H9 (cell line): ENCODE measurements around the gene AP1AR. TPM values are rescaled to one million over a fixed set of nuclear protein-coding genes. Genes with fewer than 3 reads are reported as not detected.

Experiments
- DNase-seq: peaks from one replicate; pipeline ENCODE4 v3.0.0-alpha.2; 2017
- H2AFZ ChIP-seq: one replicate; pipeline ENCODE4 v1.6.1; 2013; ENCODE audit warnings: mild to moderate bottlenecking, low read length, control low read depth, moderate library complexity
- H2AK5ac ChIP-seq: 2 replicates; pipeline ENCODE4 v1.6.1; 2013; ENCODE audit warnings: low read length, control low read depth, mixed read lengths; ENCODE audit not compliant: insufficient read length
- H2BK120ac ChIP-seq: one replicate; pipeline ENCODE4 v1.6.1; 2013; ENCODE audit warnings: low read depth, mild to moderate bottlenecking, low read length, control low read depth, inconsistent platforms; ENCODE audit not compliant: poor library complexity, severe bottlenecking
- H2BK12ac ChIP-seq: 2 replicates; pipeline ENCODE4 v1.6.1; 2013; ENCODE audit warnings: low read length, control low read depth, mixed read lengths, low read depth; ENCODE audit not compliant: insufficient read length
- H2BK15ac ChIP-seq: 2 replicates; pipeline ENCODE4 v1.6.1; 2013; ENCODE audit warnings: low read depth, low read length, control low read depth
- H2BK20ac ChIP-seq: one replicate; pipeline ENCODE4 v1.6.1; 2013; ENCODE audit warnings: low read depth, mild to moderate bottlenecking, low read length, control low read depth, inconsistent platforms; ENCODE audit not compliant: poor library complexity, severe bottlenecking
- H2BK5ac ChIP-seq: 2 replicates; pipeline ENCODE4 v1.6.1; 2013; ENCODE audit warnings: low read length, control low read depth, mixed read lengths; ENCODE audit not compliant: insufficient read length
- H3K14ac ChIP-seq: 2 replicates; pipeline ENCODE4 v1.6.1; 2013; ENCODE audit warnings: low read length, control low read depth; ENCODE audit not compliant: insufficient read depth
- H3K18ac ChIP-seq: 2 replicates; pipeline ENCODE4 v1.6.1; 2013; ENCODE audit warnings: low read depth, mild to moderate bottlenecking, mixed read lengths, low read length, control low read depth; ENCODE audit not compliant: insufficient read length
- H3K23ac ChIP-seq: 2 replicates; pipeline ENCODE4 v1.6.1; 2013; ENCODE audit warnings: low read length, control low read depth, mixed read lengths, low read depth; ENCODE audit not compliant: insufficient read length
- H3K23me2 ChIP-seq: 2 replicates; pipeline ENCODE4 v1.6.1; 2013; ENCODE audit warnings: low read depth, mild to moderate bottlenecking, mixed read lengths, low read length, control low read depth; ENCODE audit not compliant: insufficient read length, poor library complexity, severe bottlenecking
- H3K27ac ChIP-seq: 2 replicates; pipeline ENCODE4 v1.5.1; 2013; ENCODE audit warnings: low read length, control low read depth, mixed read lengths, low read depth; ENCODE audit not compliant: insufficient read length
- H3K27me3 ChIP-seq: 2 replicates; pipeline ENCODE4 v1.6.1; 2013; ENCODE audit warnings: low read length, control low read depth, inconsistent platforms; ENCODE audit not compliant: insufficient read depth
- H3K4ac ChIP-seq: 2 replicates; pipeline ENCODE4 v1.6.1; 2013; ENCODE audit warnings: low read depth, mild to moderate bottlenecking, control low read depth, inconsistent platforms, low read length, moderate library complexity
- H3K4me1 ChIP-seq: 2 replicates; pipeline ENCODE4 v1.6.1; 2013; ENCODE audit warnings: low read length, control low read depth, inconsistent platforms; ENCODE audit not compliant: insufficient read depth
- H3K4me2 ChIP-seq: 2 replicates; pipeline ENCODE4 v1.6.1; 2013; ENCODE audit warnings: low read length, control low read depth, mixed read lengths; ENCODE audit not compliant: insufficient read length, insufficient read depth
- H3K56ac ChIP-seq: 2 replicates; pipeline ENCODE4 v1.6.1; 2013; ENCODE audit warnings: low read depth, mild to moderate bottlenecking, mixed read lengths, low read length, control low read depth; ENCODE audit not compliant: insufficient read length
- H3K79me1 ChIP-seq: 2 replicates; pipeline ENCODE4 v1.6.1; 2013; ENCODE audit warnings: low read depth, mild to moderate bottlenecking, moderate library complexity, low read length, control low read depth, inconsistent platforms; ENCODE audit not compliant: insufficient read depth, poor library complexity, severe bottlenecking
- H3K79me2 ChIP-seq: 2 replicates; pipeline ENCODE4 v1.6.1; 2013; ENCODE audit warnings: low read length, control low read depth, inconsistent platforms; ENCODE audit not compliant: insufficient read depth
- H3K9ac ChIP-seq: 2 replicates; pipeline ENCODE4 v1.6.1; 2013; ENCODE audit warnings: low read length, control low read depth, mixed read lengths; ENCODE audit not compliant: insufficient read length; ENCODE audit errors: extremely low read depth
- H3K9me3 ChIP-seq: one replicate; pipeline ENCODE4 v1.6.1; 2013; ENCODE audit warnings: low read depth, low read length, inconsistent platforms; ENCODE audit not compliant: control insufficient read depth
- H3T11ph ChIP-seq: one replicate; pipeline ENCODE4 v1.6.1; 2013; ENCODE audit warnings: mild to moderate bottlenecking, low read length, control low read depth, inconsistent platforms
- H4K20me1 ChIP-seq: one replicate; pipeline ENCODE4 v1.6.1; 2013; ENCODE audit not compliant: control insufficient read depth, insufficient read length, insufficient read depth
- H4K5ac ChIP-seq: 2 replicates; pipeline ENCODE4 v1.6.1; 2013; ENCODE audit warnings: low read depth, mild to moderate bottlenecking, mixed read lengths, low read length, control low read depth; ENCODE audit not compliant: insufficient read length
- H4K8ac ChIP-seq: replicated peaks from 2 replicates; pipeline ENCODE4 v1.6.1; 2013; ENCODE audit warnings: low read length, control low read depth, mixed read lengths, low read depth; ENCODE audit not compliant: insufficient read length
- H4K91ac ChIP-seq: 2 replicates; pipeline ENCODE4 v1.6.1; 2013; ENCODE audit warnings: low read depth, mild to moderate bottlenecking, moderate library complexity, mixed read lengths, low read length, control low read depth; ENCODE audit not compliant: insufficient read length
- H3K27ac Mint-ChIP-seq, 3 experiments: 2 replicates in 2 of 3; 3 replicates in 1 of 3; pipeline ENCODE4 v1.8.0; 2020 to 2021; ENCODE audit warnings: mixed read lengths in 3 of 3, mild to moderate bottlenecking in 1 of 3, moderate library complexity in 1 of 3
- H3K27me3 Mint-ChIP-seq: 2 replicates; pipeline ENCODE4 v1.8.0; 2021; ENCODE audit warnings: low read depth, mild to moderate bottlenecking, moderate library complexity, mixed read lengths
- H3K36me3 Mint-ChIP-seq, 3 experiments: 2 replicates in 2 of 3; 3 replicates in 1 of 3; pipeline ENCODE4 v1.8.0; 2020 to 2021; ENCODE audit warnings: low read depth in 3 of 3, mixed read lengths in 3 of 3; ENCODE audit not compliant: insufficient read depth in 1 of 3
- H3K4me1 Mint-ChIP-seq, 2 experiments: 2 replicates each; pipeline ENCODE4 v1.8.0; 2020; ENCODE audit warnings: mixed read lengths in 2 of 2
- H3K4me3 Mint-ChIP-seq, 2 experiments: 2 replicates in 1 of 2; 3 replicates in 1 of 2; pipeline ENCODE4 v1.8.0; 2020 to 2021; ENCODE audit warnings: mild to moderate bottlenecking in 2 of 2, mixed read lengths in 2 of 2, moderate library complexity in 1 of 2
- H3K9me3 Mint-ChIP-seq, 2 experiments: 2 replicates in 1 of 2; 3 replicates in 1 of 2; pipeline ENCODE4 v1.8.0; 2020; ENCODE audit warnings: mild to moderate bottlenecking in 2 of 2, mixed read lengths in 2 of 2, moderate library complexity in 1 of 2
- WGBS: extraction: QIAGEN DNeasy Blood & Tissue Kit; methylation state at CpG from one replicate; pipeline ENCODE4 v1.1.7; 2013; ENCODE audit warnings: missing lambda C conversion rate, low lambda C conversion rate, mixed read lengths; ENCODE audit not compliant: insufficient read length; ENCODE audit errors: extremely low coverage; 5-methylcytosine and 5-hydroxymethylcytosine counted together
- total RNA-seq: library from RNA; stranded (reverse); gene quantifications from 2 replicates; pipeline ENCODE4 v1.2.1, GENCODE V29; 2021
- TF ChIP-seq, protein P1 (sequence below): fragments of 200-600 bp; sonication (generic); conservative IDR thresholded peaks from 3 replicates; pipeline ENCODE4 v1.8.0; 2021; ENCODE audit warnings: antibody characterized with exemption, mild to moderate bottlenecking

Gene AP1AR
- total RNA-seq, 1 experiment from 2014 or later: 24.2 TPM

DNA sequence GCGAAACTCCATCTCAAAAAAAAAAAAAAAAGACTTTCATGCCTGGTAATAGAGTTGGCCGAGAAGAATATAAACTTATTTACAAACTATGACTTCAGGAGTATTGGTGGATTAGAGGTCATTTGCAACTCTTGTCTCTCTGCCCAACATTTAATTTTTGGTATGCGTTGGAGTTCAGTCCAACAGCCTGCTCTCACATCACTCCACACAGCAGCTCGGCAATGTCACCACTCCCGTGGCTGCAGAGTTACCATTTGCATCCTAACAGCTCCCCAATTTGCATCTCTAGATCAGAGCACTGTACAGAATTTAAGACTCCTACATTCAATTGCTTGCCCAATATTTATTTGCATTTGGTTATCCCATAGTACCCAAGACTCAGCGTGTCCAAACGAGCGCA is 40.9 kb upstream of the AP1AR start:
- Mint-ChIP-seq H3K4me3 (no peak overlapping the region), H3K27me3 (no peaks in the 10 kb centered on the region), H3K27ac (no peak overlapping the region), H3K36me3 (no peaks in the 10 kb centered on the region; a peak in 1 of 7 replicates), H3K4me1 (no peaks in the 10 kb centered on the region), H3K9me3 (no peaks in the 10 kb centered on the region)
- no peak overlapping the region for H2AK5ac ChIP-seq
- H3K79me1 ChIP-seq: no peaks in the 10 kb centered on the region
- H2BK15ac ChIP-seq: no peak overlapping the region
- no CpG with 5 or more reads among the region's 8 CpGs for WGBS
- TF ChIP-seq, protein P1, sequence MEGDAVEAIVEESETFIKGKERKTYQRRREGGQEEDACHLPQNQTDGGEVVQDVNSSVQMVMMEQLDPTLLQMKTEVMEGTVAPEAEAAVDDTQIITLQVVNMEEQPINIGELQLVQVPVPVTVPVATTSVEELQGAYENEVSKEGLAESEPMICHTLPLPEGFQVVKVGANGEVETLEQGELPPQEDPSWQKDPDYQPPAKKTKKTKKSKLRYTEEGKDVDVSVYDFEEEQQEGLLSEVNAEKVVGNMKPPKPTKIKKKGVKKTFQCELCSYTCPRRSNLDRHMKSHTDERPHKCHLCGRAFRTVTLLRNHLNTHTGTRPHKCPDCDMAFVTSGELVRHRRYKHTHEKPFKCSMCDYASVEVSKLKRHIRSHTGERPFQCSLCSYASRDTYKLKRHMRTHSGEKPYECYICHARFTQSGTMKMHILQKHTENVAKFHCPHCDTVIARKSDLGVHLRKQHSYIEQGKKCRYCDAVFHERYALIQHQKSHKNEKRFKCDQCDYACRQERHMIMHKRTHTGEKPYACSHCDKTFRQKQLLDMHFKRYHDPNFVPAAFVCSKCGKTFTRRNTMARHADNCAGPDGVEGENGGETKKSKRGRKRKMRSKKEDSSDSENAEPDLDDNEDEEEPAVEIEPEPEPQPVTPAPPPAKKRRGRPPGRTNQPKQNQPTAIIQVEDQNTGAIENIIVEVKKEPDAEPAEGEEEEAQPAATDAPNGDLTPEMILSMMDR: no peak
- H3T11ph ChIP-seq: no peak overlapping the region
- H3K27me3 ChIP-seq: no peaks in the 10 kb centered on the region
- no peak overlapping the region for H4K91ac ChIP-seq
- H4K20me1 ChIP-seq: peaks cover 2% of the 10 kb centered on the region
- no peak overlapping the region for H2AFZ ChIP-seq
- H3K23ac ChIP-seq: no peak overlapping the region
- H2BK5ac ChIP-seq: no peak overlapping the region
- no peaks in the 10 kb centered on the region for H3K9me3 ChIP-seq
- H2BK120ac ChIP-seq: no peak overlapping the region
- H3K4me2 ChIP-seq: no peak overlapping the region
- H3K27ac ChIP-seq: no peak overlapping the region
- H3K56ac ChIP-seq: no peak overlapping the region
- H3K23me2 ChIP-seq: no peaks in the 10 kb centered on the region
- no peak overlapping the region for H4K5ac ChIP-seq
- no peak overlapping the region for H4K8ac ChIP-seq
- no peak overlapping the region for H3K14ac ChIP-seq
- H3K18ac ChIP-seq: no peak overlapping the region
- H3K9ac ChIP-seq: no peak overlapping the region
- H3K4ac ChIP-seq: no peak overlapping the region
- DNase-seq: no peak
- H3K4me1 ChIP-seq: no peaks in the 10 kb centered on the region
- H2BK20ac ChIP-seq: no peak overlapping the region
- H3K79me2 ChIP-seq: no peaks in the 10 kb centered on the region
- no peak overlapping the region for H2BK12ac ChIP-seq
